ENCODE measurements around the gene MAMDC4.
"Not testable (repeated sequence)": the region's sequence is repeated elsewhere in the genome, so short reads cannot be mapped to it uniquely, and the experiment has no call there.

DNA sequence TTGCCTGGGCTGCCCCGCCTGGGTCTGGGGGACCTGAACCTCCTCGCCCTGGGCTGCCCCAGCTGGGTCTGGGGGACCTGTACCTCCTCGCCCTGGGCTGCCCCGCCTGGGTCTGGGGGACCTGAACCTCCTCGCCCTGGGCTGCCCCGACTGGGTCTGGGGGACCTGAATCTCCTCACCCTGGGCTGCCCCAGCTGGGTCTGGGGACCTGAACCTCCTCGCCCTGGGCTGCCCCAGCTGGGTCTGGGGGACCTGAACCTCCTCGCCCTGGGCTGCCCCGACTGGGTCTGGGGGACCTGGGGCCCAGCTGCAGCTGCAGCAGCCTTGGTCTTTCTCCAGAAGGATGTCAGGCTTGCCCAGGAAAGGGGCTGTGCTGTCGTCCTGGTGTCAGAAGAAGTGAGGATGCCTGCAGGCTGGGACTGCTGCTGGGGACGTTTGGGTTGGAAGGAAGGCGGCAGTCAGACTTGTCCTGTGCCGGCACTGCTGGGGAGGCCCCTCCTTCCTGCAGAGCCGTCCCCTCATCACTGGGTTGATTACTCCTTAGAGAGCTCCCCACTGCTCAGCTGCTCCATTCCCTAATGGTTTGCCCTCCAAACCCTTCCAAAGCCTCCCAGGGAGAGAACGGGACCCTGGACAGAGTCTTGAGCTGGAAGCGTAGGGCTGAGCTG is 18.6 kb upstream of the MAMDC4 start:
- TF ChIP-seq, protein P1, sequence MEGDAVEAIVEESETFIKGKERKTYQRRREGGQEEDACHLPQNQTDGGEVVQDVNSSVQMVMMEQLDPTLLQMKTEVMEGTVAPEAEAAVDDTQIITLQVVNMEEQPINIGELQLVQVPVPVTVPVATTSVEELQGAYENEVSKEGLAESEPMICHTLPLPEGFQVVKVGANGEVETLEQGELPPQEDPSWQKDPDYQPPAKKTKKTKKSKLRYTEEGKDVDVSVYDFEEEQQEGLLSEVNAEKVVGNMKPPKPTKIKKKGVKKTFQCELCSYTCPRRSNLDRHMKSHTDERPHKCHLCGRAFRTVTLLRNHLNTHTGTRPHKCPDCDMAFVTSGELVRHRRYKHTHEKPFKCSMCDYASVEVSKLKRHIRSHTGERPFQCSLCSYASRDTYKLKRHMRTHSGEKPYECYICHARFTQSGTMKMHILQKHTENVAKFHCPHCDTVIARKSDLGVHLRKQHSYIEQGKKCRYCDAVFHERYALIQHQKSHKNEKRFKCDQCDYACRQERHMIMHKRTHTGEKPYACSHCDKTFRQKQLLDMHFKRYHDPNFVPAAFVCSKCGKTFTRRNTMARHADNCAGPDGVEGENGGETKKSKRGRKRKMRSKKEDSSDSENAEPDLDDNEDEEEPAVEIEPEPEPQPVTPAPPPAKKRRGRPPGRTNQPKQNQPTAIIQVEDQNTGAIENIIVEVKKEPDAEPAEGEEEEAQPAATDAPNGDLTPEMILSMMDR (IDR thresholded peaks at IDR 0.05), result not testable (repeated sequence)
- not testable (repeated sequence) for TF ChIP-seq ZFX (IDR thresholded peaks at IDR 0.05; ENCODE audit: borderline replicate concordance)

All from 22Rv1 (cell line).